Esophagus muscularis mucosa (tissue), 4 donors: ENCODE results near the gene NOBOX.

Experiments used
- CTCF ChIP-seq, 3 experiments: fragments of 200-600 bp in 2 of 3; fragments of 450-650 bp in 1 of 3; sonication (generic) in 2 of 3; IDR thresholded peaks; one replicate each; pipeline ENCODE4 v1.5.1; 2017 to 2019; ENCODE audit warnings: antibody characterized with exemption in 3 of 3, mild to moderate bottlenecking in 2 of 3, moderate library complexity in 1 of 3
- EP300 ChIP-seq: sonication (generic); formaldehyde crosslinking; IDR thresholded peaks from one replicate; pipeline ENCODE4 v1.6.1; 2017; ENCODE audit warnings: antibody characterized with exemption
- POLR2AphosphoS5 ChIP-seq, 2 donors: sonication (generic); formaldehyde crosslinking; IDR thresholded peaks; one replicate each; pipeline ENCODE4 v1.6.1; 2017; ENCODE audit warnings: antibody characterized with exemption in 2 of 2

- no peak for TF ChIP-seq CTCF (IDR thresholded peaks at IDR 0.05)
- no peak for TF ChIP-seq EP300
- no peak for TF ChIP-seq POLR2AphosphoS5 (IDR thresholded peaks at IDR 0.05)
Measured at GRCh38 chr7:144445590-144445989, 42.1 kb upstream of the NOBOX start.
